Activated T-helper 1 cell treated with anti-CD3 and anti-CD28 coated beads, Interleukin-12 subunit alpha, Interleukin-12 subunit beta, Interleukin-2, Interleukin-4 antibody, amounts not matched to agents 30 ng/mL and 10 ng/mL and 1 ng/mL, durations not matched to agents 14 hours and 24 hours and 36 hours (primary cell): Measurements from ENCODE around the gene APOOL. TPM values are rescaled to one million over a fixed set of nuclear protein-coding genes. Genes with fewer than 3 reads are reported as not detected.
A peak's percentile ranks its signal among the peaks of the same experiment; 100 is the strongest.
"Not testable (repeated sequence)": the region's sequence is repeated elsewhere in the genome, so short reads cannot be mapped to it uniquely, and the experiment has no call there.

Source experiments
- DNase-seq: peaks from one replicate; pipeline ENCODE4 v3.0.0; 2021; ENCODE audit warnings: low spot score
- H3K27ac Mint-ChIP-seq: one replicate; pipeline ENCODE4 v1.8.0; 2021; ENCODE audit warnings: mild to moderate bottlenecking, mixed read lengths
- H3K27me3 Mint-ChIP-seq: one replicate; pipeline ENCODE4 v1.8.0; 2022; ENCODE audit warnings: mild to moderate bottlenecking, moderate library complexity, mixed read lengths; ENCODE audit not compliant: insufficient read depth
- H3K36me3 Mint-ChIP-seq: one replicate; pipeline ENCODE4 v1.8.0; 2021; ENCODE audit warnings: low read depth, mixed read lengths
- H3K4me1 Mint-ChIP-seq: one replicate; pipeline ENCODE4 v1.8.0; 2021; ENCODE audit warnings: low read depth, mixed read lengths
- H3K4me3 Mint-ChIP-seq: one replicate; pipeline ENCODE4 v1.8.0; 2021; ENCODE audit warnings: mild to moderate bottlenecking, moderate library complexity, mixed read lengths
- H3K9me3 Mint-ChIP-seq: one replicate; pipeline ENCODE4 v1.8.0; 2021; ENCODE audit warnings: mixed read lengths
- intact Hi-C: fragments of 100-400 bp; cut with micrococcal nuclease; formaldehyde crosslinking; loops from one replicate; pipeline ENCODE4 v1.15.1; 2024
- total RNA-seq: library from RNA; stranded (reverse); gene quantifications from 2 replicates; pipeline ENCODE4 v1.2.3, GENCODE V29; 2022

Gene APOOL, protein sequence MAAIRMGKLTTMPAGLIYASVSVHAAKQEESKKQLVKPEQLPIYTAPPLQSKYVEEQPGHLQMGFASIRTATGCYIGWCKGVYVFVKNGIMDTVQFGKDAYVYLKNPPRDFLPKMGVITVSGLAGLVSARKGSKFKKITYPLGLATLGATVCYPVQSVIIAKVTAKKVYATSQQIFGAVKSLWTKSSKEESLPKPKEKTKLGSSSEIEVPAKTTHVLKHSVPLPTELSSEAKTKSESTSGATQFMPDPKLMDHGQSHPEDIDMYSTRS
- total RNA-seq, result 16.3 and 18.2 TPM in 2 replicates

DNA sequence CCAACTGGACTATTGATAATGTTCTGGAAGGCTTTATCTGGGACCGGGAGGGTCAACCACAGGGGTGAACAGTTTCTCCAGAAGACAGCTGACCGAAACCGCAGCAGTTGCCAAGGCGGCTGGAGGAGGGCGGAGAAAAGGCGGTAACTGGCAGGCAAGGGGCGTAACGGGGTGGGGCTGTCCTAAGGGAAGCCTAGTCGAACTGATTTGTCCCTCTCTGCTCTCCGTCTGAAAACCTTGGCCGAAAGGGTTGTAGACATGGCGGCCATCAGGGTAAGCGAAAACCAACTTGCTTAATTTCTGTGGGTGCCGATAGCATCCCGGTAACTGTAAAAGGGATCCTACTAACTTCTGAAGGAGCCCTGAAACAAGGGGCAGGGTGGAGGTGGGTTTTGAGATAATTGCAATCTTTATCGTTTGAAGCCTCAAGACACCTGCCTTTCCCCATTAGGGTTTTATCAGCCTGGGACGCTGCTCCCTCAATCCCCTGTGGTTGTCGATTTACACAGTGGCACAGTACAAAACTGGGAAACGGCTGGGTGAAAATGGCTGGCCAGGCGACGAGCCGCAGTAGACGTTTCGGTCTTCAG, at the start of gene APOOL:
Gene APOOL (plus strand): TSS at position 223 of the 590 bp plus-strand sequence. CDS start 36 bp downstream, at position 259.
- Mint-ChIP-seq H3K36me3 (no peaks in the 10 kb centered on the region), H3K4me1 (peaks cover 4% of the 10 kb centered on the region), H3K27ac (peak within 1 kb of the TSS; percentile 65), H3K27me3 (peaks cover 2% of the 10 kb centered on the region), H3K4me3 (peak within 1 kb of the TSS; percentile 90), H3K9me3 (no peaks in the 10 kb centered on the region)
- intact Hi-C loops, result loop anchor here (1.0 kb wide), 1 partner anchor 1044 kb away; the partner anchor contains the start of gene CHM
- DNase-seq, result peak; percentile 66

DNA sequence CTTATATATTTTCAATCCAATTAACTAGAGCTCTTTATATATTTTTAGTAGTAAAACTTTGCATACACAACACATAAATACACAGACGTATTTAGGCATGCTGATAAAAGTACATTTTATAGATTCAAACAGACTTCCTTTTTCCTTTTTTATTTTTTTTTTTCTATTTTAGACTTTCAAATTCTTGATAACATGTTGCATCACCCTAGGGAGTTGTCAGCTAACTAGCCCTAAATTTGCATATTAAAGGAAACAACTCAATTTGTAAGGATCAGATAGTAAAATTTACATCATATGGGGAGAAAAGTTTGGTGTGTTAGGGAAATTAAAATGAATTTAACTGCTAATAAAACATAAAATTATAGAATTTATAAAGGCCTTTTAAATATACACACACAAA, 47.4 kb upstream of the APOOL start:
- no peak overlapping the region for H3K4me3 Mint-ChIP-seq
- no peaks in the 10 kb centered on the region for H3K27me3 Mint-ChIP-seq
- intact Hi-C loops, result no loop called here
- no peaks in the 10 kb centered on the region for H3K9me3 Mint-ChIP-seq
- H3K4me1 Mint-ChIP-seq, result no peaks in the 10 kb centered on the region
- no peaks in the 10 kb centered on the region for H3K36me3 Mint-ChIP-seq
- no peak overlapping the region for H3K27ac Mint-ChIP-seq
- no peak for DNase-seq

DNA sequence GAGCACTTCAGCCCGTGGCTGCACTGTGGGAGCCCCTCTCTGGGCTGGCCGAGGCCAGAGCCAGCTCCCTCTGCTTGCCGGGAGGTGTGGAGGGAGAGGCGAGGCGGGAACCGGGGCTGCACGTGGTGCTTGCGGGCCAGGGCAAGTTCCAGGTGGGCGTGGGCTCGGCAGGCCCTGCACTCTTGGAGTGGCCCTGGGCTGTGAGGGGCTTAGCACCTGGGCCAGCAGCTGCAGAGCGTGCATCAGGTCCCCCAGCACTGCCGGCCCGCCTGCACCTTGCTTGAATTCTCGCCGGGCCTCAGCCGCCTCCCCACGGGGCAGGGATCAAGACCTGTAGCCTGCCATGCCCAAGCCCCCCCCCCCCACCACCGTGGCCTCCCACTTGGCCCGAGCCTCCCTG, 28.9 kb upstream of the APOOL start:
- Mint-ChIP-seq H3K36me3 (no peaks in the 10 kb centered on the region), H3K4me3 (no peak overlapping the region), H3K27ac (no peak overlapping the region), H3K4me1 (no peaks in the 10 kb centered on the region), H3K9me3 (peaks cover 10% of the 10 kb centered on the region), H3K27me3 (no peaks in the 10 kb centered on the region)
- intact Hi-C loops, result no loop called here
- no peak for DNase-seq

DNA sequence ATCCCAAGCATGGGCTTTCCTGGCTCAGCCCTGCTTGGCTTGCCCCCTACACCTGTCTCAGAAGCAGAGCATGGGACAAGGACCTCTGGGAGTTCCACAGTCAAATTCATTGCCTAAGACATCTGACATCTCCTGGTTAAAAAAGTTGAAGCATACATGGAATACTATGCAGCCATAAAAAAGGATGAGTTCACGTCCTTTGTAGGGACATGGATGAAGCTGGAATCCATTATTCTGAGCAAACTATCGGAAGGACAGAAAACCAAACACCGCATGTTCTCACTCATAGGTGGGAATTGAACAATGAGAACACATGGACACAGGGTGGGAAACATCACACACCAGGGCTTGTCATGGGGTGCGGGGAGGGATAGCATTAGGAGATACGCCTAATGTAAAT, 11.9 kb upstream of the APOOL start:
- H3K4me3 Mint-ChIP-seq, intact Hi-C loops, H3K27ac Mint-ChIP-seq, DNase-seq, H3K36me3 Mint-ChIP-seq, H3K4me1 Mint-ChIP-seq, H3K27me3 Mint-ChIP-seq, H3K9me3 Mint-ChIP-seq: not testable (repeated sequence)

DNA sequence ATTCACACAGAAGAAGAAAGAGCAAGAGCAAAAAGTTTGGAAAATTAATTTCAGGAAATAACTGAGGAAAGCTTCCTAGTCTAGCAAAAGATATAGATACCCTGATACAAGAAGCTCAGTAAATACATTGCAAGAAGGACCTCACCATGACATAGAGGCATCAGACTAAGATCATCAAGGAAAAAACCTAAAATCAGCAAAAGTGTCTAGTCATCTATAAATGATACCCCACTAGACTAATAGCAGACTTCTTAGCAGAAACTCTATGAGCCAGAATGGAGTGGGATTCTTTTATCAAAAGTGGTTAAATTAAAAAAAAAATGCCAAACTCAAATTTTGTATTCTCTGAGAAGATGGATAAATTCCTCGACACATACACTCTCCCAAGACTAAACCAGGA, 10.5 kb upstream of the APOOL start:
- Mint-ChIP-seq H3K9me3 (no peaks in the 10 kb centered on the region), H3K4me1 (no peaks in the 10 kb centered on the region), H3K27ac (no peak overlapping the region)

DNA sequence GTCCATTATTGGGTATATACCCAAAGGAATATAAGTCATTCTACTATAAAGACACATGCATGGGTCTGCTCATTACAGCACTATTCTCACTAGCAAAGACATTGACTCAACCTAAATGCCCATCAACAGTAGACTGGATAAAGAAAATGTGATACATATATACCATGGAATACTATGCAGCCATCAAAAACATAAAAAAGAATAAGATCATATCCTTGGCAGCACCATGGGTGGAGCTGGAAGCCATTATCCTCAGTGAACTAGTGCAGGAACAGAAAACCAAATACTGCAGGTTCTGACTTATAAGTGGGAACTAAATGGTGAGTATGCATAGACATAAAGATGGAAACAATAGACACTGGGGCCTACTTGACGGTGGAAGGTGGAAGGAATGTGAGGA, 2.3 kb upstream of the APOOL start:
- no peaks in the 10 kb centered on the region for H3K9me3 Mint-ChIP-seq
- no peak overlapping the region for H3K4me3 Mint-ChIP-seq
- intact Hi-C loops, result no loop called here

More for the DNA sequence above, 10.5 kb upstream of the APOOL start:
- H3K27me3 Mint-ChIP-seq, result peaks cover 2% of the 10 kb centered on the region
- no peak for DNase-seq
- no peaks in the 10 kb centered on the region for H3K36me3 Mint-ChIP-seq
- intact Hi-C loops, result no loop called here
- no peak overlapping the region for H3K4me3 Mint-ChIP-seq

DNA sequence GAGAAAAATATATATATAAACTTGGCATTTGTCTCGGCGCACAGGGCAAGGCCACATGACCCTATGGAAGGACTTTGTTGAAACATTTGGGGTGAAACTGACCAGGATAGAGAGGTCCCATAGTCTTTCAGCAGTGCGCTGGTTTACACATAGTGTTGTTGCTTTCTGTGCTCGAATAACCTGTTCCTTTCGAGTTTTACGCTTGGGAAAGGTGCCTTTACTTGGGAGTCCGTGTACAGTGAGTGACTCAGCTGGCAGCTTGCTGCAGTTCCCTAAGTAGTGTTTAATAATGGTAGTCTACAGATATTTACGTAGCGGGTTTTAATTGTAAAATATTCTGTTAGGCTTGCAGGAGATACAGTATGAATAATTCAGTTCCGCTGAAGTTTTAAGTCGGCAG, 578 bp downstream of the APOOL start:
- no peaks in the 10 kb centered on the region for H3K36me3 Mint-ChIP-seq

More for the DNA sequence above, 2.3 kb upstream of the APOOL start:
- peaks cover 4% of the 10 kb centered on the region for H3K4me1 Mint-ChIP-seq
- H3K27me3 Mint-ChIP-seq, result peaks cover 2% of the 10 kb centered on the region
- H3K27ac Mint-ChIP-seq, result no peak overlapping the region
- DNase-seq, result no peak
- H3K36me3 Mint-ChIP-seq, result no peaks in the 10 kb centered on the region

DNA sequence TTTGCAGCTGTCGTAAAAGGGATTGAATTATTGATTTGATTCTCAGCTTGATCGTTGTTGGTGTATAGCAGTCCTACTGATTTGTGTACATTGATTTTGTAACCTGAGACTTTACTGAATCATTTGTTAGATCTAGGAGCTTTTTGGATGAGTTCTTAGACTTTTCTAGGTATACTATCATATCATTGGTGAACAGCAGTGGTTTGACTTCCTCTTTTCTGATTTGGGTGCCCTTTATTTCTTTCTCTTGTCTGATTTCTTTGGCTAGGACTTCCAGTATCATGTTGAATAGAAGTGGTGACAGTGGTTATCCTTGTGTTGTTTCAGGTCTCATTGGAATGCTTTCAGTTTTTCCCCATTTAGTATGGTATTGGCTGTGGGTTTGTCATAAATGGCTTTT, 8.4 kb downstream of the APOOL start:
- no peak overlapping the region for H3K4me3 Mint-ChIP-seq
- peaks cover 11% of the 10 kb centered on the region for H3K4me1 Mint-ChIP-seq
- intact Hi-C loops, result no loop called here
- H3K27me3 Mint-ChIP-seq, result no peaks in the 10 kb centered on the region
- H3K9me3 Mint-ChIP-seq, result peaks cover 14% of the 10 kb centered on the region
- H3K36me3 Mint-ChIP-seq, result peaks cover 2% of the 10 kb centered on the region
- DNase-seq, result no peak
- H3K27ac Mint-ChIP-seq, result no peak overlapping the region

More for the DNA sequence above, 578 bp downstream of the APOOL start:
- no peaks in the 10 kb centered on the region for H3K9me3 Mint-ChIP-seq
- intact Hi-C loops, result no loop called here
- peaks cover 2% of the 10 kb centered on the region for H3K27me3 Mint-ChIP-seq
- H3K27ac Mint-ChIP-seq, result peak overlapping the region; percentile 65
- peak overlapping the region; percentile 90 for H3K4me3 Mint-ChIP-seq
- no peak for DNase-seq
- H3K4me1 Mint-ChIP-seq, result peaks cover 4% of the 10 kb centered on the region

DNA sequence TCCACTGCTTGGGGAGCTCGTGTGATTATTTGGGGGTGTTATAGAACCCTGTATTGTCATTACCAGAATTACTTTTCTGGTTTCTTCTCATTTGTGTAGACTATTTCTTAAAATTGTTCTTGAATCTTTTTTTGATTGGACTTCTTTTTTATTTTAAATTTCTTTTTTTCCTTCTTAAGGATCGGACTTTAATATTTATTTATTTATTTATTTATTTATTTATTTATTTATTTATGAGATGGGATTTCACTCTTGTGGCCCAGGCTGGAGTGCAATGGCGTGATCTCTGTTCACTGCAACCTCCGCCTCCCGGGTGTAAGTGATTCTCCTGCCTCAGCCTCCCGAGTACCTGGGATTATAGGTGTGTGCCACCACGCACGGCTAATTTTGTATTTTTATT, 11.7 kb downstream of the APOOL start:
- H3K27me3 Mint-ChIP-seq, H3K27ac Mint-ChIP-seq, intact Hi-C loops: not testable (repeated sequence)

DNA sequence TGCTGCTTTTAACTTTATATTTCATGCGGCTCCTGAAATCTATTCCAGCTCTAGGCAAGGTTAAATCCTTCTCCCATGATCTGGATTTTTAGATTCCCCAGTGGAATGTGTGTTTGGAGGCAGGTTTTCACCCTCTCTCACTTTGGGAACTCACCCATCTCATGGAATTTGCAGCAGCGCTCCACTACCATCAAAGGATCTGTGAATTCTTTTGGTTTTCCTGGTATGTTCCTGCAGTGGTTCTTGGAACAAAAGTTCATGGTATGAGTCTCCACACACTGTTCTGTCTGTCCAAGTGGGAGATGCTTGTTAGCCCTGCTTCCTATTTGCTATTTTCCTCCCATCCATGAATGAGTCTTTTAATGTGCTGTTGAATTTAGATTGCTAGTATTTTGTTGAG, 14.0 kb downstream of the APOOL start:
- no peaks in the 10 kb centered on the region for H3K4me1 Mint-ChIP-seq
- no peaks in the 10 kb centered on the region for H3K27me3 Mint-ChIP-seq
- H3K27ac Mint-ChIP-seq, result no peak overlapping the region
- no peak for DNase-seq
- H3K36me3 Mint-ChIP-seq, result peaks cover 13% of the 10 kb centered on the region
- H3K9me3 Mint-ChIP-seq, result peaks cover 19% of the 10 kb centered on the region
- H3K4me3 Mint-ChIP-seq, result no peak overlapping the region
- intact Hi-C loops, result no loop called here

More for the DNA sequence above, 11.7 kb downstream of the APOOL start:
- Mint-ChIP-seq H3K9me3 (peaks cover 22% of the 10 kb centered on the region), H3K36me3 (peaks cover 13% of the 10 kb centered on the region), H3K4me1 (peaks cover 11% of the 10 kb centered on the region)
- DNase-seq, H3K4me3 Mint-ChIP-seq: not testable (repeated sequence)

DNA sequence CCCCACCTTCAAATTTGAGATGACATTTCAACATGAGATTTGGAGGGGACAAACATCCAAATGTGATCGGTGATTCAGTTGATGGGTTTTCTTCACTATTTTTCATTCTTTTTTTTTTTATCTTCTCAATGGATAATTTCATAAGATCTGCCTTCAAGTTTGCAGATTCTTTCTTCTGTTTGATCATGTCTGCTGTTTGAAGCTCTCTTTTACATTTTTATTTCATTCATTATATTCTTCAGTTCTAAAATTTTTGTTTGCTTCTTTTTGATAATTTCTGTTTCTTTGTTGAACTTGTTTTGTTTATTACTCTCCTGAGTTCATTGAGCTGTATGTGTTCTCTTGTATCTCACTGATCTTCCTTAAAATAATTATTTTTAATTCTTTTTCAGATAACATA, 14.8 kb downstream of the APOOL start:
- Mint-ChIP-seq H3K27me3 (no peaks in the 10 kb centered on the region), H3K4me1 (no peaks in the 10 kb centered on the region), H3K36me3 (peaks cover 13% of the 10 kb centered on the region), H3K27ac (no peak overlapping the region), H3K4me3 (no peak overlapping the region), H3K9me3 (peaks cover 14% of the 10 kb centered on the region)
- intact Hi-C loops, result no loop called here
- no peak for DNase-seq

DNA sequence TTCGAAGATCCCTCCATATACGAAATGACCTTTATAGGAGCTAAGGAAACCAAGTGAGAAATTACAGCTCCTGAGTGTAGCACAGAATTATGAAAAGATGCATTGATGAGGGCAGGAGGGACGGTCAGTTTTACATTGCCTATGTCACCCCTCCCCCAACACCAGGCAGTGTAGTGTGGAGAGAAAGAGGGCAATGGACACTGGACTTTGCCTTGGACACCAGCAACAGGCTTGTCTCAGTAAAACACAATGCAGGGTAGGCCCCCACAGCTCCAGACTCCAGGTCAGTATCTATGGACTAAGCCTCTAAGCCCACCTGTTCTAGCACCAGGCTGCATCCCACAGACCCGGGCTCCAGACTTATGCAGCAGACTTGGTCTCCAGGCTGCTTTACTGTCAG, 16.5 kb downstream of the APOOL start:
- peaks cover 14% of the 10 kb centered on the region for H3K9me3 Mint-ChIP-seq
- H3K4me3 Mint-ChIP-seq, result no peak overlapping the region
- H3K4me1 Mint-ChIP-seq, result no peaks in the 10 kb centered on the region
- no peaks in the 10 kb centered on the region for H3K27me3 Mint-ChIP-seq
- no peak overlapping the region for H3K27ac Mint-ChIP-seq
- intact Hi-C loops, result no loop called here
- no peak for DNase-seq
- peaks cover 14% of the 10 kb centered on the region for H3K36me3 Mint-ChIP-seq

DNA sequence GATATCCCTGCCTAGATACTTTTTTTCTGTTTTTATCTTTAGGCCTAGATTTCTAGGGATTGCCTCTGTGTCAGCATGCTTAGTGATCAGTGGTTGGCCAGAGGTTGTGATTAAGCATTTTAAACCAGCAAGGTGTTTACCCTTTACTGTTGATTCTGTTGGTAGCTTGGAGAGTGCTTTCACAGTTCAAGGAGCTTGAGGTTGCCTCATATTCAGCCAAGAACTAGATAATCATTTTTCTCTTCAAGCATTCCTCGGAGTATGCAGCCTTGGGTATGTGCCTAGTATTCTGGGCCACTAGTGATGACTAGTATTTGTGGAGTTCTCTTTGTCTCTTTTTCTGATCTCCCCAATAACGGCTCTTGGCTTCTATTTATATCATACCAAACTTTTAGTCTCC, 20.4 kb downstream of the APOOL start:
- DNase-seq, result no peak
- H3K4me3 Mint-ChIP-seq, result no peak overlapping the region
- intact Hi-C loops, result no loop called here
- H3K27ac Mint-ChIP-seq, result no peak overlapping the region
- H3K9me3 Mint-ChIP-seq, result peaks cover under 1% of the 10 kb centered on the region
- H3K36me3 Mint-ChIP-seq, result peaks cover 2% of the 10 kb centered on the region
- H3K4me1 Mint-ChIP-seq, result no peaks in the 10 kb centered on the region
- no peaks in the 10 kb centered on the region for H3K27me3 Mint-ChIP-seq
